Muscle of arm (tissue), 12 donors: Measurements from ENCODE around the gene RESF1. TPM values are rescaled to one million over a fixed set of nuclear protein-coding genes. Genes with fewer than 3 reads are reported as not detected.

Source experiments
- DNase-seq: peaks from one replicate; pipeline ENCODE4 v3.0.0-alpha.2; 2013
- polyA plus RNA-seq, 12 donors: library from polyadenylated mRNA; unstranded; fragments of 120-200 nt; gene quantifications; one replicate each; pipeline ENCODE4 v1.2.1, GENCODE V29; 2013; ENCODE audit not compliant: insufficient read length in 12 of 12

Gene RESF1
- polyA plus RNA-seq, 12 donors = 18.7 to 36.2 (median 27.5) TPM; not detected in 1

GRCh38 chr12:32003654-32004053 is 44.4 kb downstream of the RESF1 start:
- no peak for DNase-seq

- DNase-seq = no peak
Observed at GRCh38 chr12:32005496-32006125, 46.4 kb downstream of the RESF1 start.

Other genes starting within 250 kb of the RESF1 start
- gene AMN1, start 230.4 kb upstream of the RESF1 start, polyA plus RNA-seq = 10 to 100 TPM in 8 of 12 donors, 1 to 10 TPM in 2, not detected in 2; 9.4 to 15.0 (median 12.0) TPM
- gene BICD1, start 147.4 kb downstream of the RESF1 start, polyA plus RNA-seq = 10 to 100 TPM in 8 of 12 donors, 1 to 10 TPM in 3, not detected in 1; 9.5 to 13.5 (median 11.8) TPM